ENCODE measurements around the gene CDC42.

- no peak for TF ChIP-seq CTCF (conservative IDR thresholded peaks at IDR 0.05; ENCODE audit: low read depth, low read length)
- no peak for TF ChIP-seq EZH2 (IDR thresholded peaks at IDR 0.05; ENCODE audit: borderline replicate concordance, low read depth, low read length, poor library complexity, severe bottlenecking)
Observed at GRCh38 chr1:22043198-22043769, 9.2 kb upstream of the CDC42 start.
